NOMO-1 treated with dmso at 0.1 percent for 144 hours (cell line): ENCODE measurements around the gene CCDC18.
"Not testable (repeated sequence)": the region's sequence is repeated elsewhere in the genome, so short reads cannot be mapped to it uniquely, and the experiment has no call there.

ENCODE experiments used
- DNase-seq: peaks from one replicate; lab custom pipeline; 2025; ENCODE audit not compliant: unreplicated experiment; lab: John Stamatoyannopoulos, UW

Gene CCDC18

GRCh38 chr1:93223023-93223675 lies 42.6 kb downstream of the CCDC18 start:
- no peak for DNase-seq

- no peak for DNase-seq
Observed at GRCh38 chr1:93235261-93235660, 54.7 kb downstream of the CCDC18 start.

GRCh38 chr1:93237021-93237420 lies 56.5 kb downstream of the CCDC18 start:
- DNase-seq, result no peak

- DNase-seq, result no peak
Observed at GRCh38 chr1:93238425-93238824, 57.9 kb downstream of the CCDC18 start.

- no peak for DNase-seq
Observed at GRCh38 chr1:93239863-93240262, 59.3 kb downstream of the CCDC18 start.

- DNase-seq, result not testable (repeated sequence)
Observed at GRCh38 chr1:93243233-93243632, 62.7 kb downstream of the CCDC18 start.

- no peak for DNase-seq
Observed at GRCh38 chr1:93244298-93245069, 64.0 kb downstream of the CCDC18 start.

GRCh38 chr1:93251966-93252365 lies 71.4 kb downstream of the CCDC18 start:
- DNase-seq, result no peak

- no peak for DNase-seq
Observed at GRCh38 chr1:93252598-93252997, 72.1 kb downstream of the CCDC18 start.

- DNase-seq, result no peak
Observed at GRCh38 chr1:93253516-93253915, 73.0 kb downstream of the CCDC18 start.

GRCh38 chr1:93255222-93256079 lies 74.9 kb downstream of the CCDC18 start:
- no peak for DNase-seq

GRCh38 chr1:93256433-93256832 lies 75.9 kb downstream of the CCDC18 start:
- DNase-seq, result no peak

GRCh38 chr1:93257889-93258288 lies 77.4 kb downstream of the CCDC18 start:
- no peak for DNase-seq

- DNase-seq, result not testable (repeated sequence)
Observed at GRCh38 chr1:93260726-93261125, 80.2 kb downstream of the CCDC18 start.

GRCh38 chr1:93262645-93263044 lies 82.1 kb downstream of the CCDC18 start:
- no peak for DNase-seq

- not testable (repeated sequence) for DNase-seq
Observed at GRCh38 chr1:93268888-93269287, 88.4 kb downstream of the CCDC18 start.

GRCh38 chr1:93275262-93275633 lies 94.7 kb downstream of the CCDC18 start:
- DNase-seq, result not testable (repeated sequence)

GRCh38 chr1:93275634-93276295 lies 95.2 kb downstream of the CCDC18 start:
- DNase-seq, result no peak

- DNase-seq, result not testable (repeated sequence)
Observed at GRCh38 chr1:93277530-93277929, 97.0 kb downstream of the CCDC18 start.

GRCh38 chr1:93283496-93283895 lies 103.0 kb downstream of the CCDC18 start:
- DNase-seq, result no peak

- no peak for DNase-seq
Observed at GRCh38 chr1:93288558-93288957, 108.0 kb downstream of the CCDC18 start.
